Stimulated activated effector memory CD8-positive, alpha-beta T cell treated with anti-CD3 and anti-CD28 coated beads, Interleukin-12 subunit alpha, Interleukin-12 subunit beta, amount 100 ng/mL, for 72 hours (primary cell): Measurements from ENCODE around the gene ATP7A.
"Not testable (repeated sequence)": the region's sequence is repeated elsewhere in the genome, so short reads cannot be mapped to it uniquely, and the experiment has no call there.

Experiments
- ATAC-seq: fragments of 150-1000 bp; cut with Tn5 transposase; 2 replicates; pipeline ENCODE4 v1.10.0; 2021
- DNase-seq, 2 donors: peaks; one replicate each; pipeline ENCODE4 v3.0.0; 2021 to 2022; ENCODE audit warnings: low spot score in 2 of 2
- H3K27ac Mint-ChIP-seq: one replicate; pipeline ENCODE4 v1.8.0; 2022; ENCODE audit warnings: mild to moderate bottlenecking, mixed read lengths
- H3K36me3 Mint-ChIP-seq: one replicate; pipeline ENCODE4 v1.8.0; 2022; ENCODE audit warnings: mild to moderate bottlenecking, mixed read lengths
- H3K4me1 Mint-ChIP-seq: one replicate; pipeline ENCODE4 v1.8.0; 2022; ENCODE audit warnings: mixed read lengths
- H3K4me3 Mint-ChIP-seq: one replicate; pipeline ENCODE4 v1.8.0; 2022; ENCODE audit warnings: mild to moderate bottlenecking, mixed read lengths
- H3K9me3 Mint-ChIP-seq: one replicate; pipeline ENCODE4 v1.8.0; 2022; ENCODE audit warnings: mixed read lengths

The ATP7A gene

DNA sequence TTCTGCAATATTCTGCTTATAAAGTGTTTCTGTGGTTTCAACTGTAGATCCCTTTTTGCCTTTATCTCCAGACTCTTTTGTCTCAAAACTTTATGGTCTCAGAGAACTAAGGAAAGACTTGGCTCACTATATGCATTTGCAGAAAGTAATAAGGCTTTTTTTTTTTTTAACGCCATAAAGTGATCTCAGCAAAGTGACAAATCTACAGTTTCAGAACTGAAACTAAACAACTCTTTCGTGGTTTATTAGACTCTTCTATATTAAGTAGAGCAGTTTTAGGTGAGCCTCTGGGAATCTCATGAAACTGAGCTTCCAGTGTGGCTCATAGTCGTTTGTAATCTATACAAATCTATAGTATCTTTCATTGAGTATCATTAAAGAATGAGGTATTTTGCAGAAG, 15.3 kb downstream of the ATP7A start:
- H3K4me3 Mint-ChIP-seq, result no peak overlapping the region
- no peak for ATAC-seq
- H3K4me1 Mint-ChIP-seq, result peaks cover 9% of the 10 kb centered on the region
- H3K9me3 Mint-ChIP-seq, result no peaks in the 10 kb centered on the region
- H3K36me3 Mint-ChIP-seq, result no peaks in the 10 kb centered on the region
- no peak overlapping the region for H3K27ac Mint-ChIP-seq
- DNase-seq, result no peak

DNA sequence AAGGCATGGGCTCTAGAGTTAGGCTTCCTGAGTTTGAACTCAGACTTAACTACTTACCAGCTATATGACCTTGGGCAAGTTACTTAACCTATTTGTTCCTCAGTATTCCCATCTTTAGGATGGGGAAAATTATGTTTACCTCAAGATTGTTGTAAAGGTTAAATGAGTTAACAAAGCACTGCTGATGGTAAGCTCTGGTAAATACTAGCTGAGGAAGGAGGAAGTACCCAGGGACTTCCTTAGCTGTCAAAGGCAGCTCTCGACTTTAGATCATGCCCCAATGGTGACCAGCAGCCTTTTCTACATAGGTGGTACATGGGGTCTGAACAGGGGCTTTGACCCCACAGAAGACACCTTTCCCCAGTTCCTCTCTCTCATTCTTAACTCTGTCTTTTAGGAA, 20.1 kb downstream of the ATP7A start:
- DNase-seq (no peak), ATAC-seq (no peak)
- Mint-ChIP-seq H3K27ac (no peak overlapping the region), H3K4me1 (no peaks in the 10 kb centered on the region), H3K36me3 (no peaks in the 10 kb centered on the region), H3K4me3 (no peak overlapping the region), H3K9me3 (no peaks in the 10 kb centered on the region)

DNA sequence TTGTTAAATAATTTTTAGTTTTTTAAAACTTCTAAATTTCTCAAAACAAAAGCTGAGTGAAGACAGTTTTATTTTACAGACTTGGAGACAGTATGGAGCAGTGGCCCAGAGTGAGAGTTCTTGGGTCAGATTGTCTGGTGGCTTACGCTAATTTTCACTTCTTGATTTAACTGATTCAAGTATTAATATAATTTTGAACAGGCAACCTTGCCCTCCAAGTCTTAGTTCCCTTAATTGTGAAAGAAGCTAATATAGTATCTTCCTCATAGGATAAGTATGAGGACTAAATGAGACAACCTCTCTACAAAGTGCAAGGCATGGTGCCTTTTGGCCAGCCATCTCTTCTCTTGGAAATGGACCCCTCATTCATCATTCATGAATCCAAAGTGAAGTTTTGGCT, 25.4 kb downstream of the ATP7A start:
- Mint-ChIP-seq H3K4me3 (no peak overlapping the region), H3K4me1 (no peaks in the 10 kb centered on the region), H3K9me3 (no peaks in the 10 kb centered on the region), H3K27ac (no peak overlapping the region), H3K36me3 (no peaks in the 10 kb centered on the region)
- ATAC-seq (no peak), DNase-seq (no peak)

DNA sequence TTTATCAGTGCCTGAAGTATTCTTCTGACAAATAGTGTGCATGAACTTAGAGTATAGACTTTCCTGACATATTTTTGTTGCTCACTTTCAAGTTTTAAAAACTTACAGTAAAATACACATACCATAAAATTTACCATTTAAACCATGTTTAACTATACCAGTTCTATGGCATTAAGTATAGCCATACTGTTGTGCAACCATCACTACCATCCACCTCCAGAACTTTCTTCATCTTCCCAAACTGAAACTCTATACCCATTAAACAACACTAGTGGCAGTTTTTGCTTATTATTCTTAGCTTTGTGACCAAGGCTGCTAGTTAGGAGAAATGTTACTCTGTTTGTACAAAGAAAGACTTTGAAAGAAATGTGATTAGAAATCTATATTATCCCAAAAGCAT, 25.8 kb downstream of the ATP7A start:
- DNase-seq (no peak), ATAC-seq (no peak)
- Mint-ChIP-seq H3K9me3 (no peaks in the 10 kb centered on the region), H3K4me1 (no peaks in the 10 kb centered on the region), H3K27ac (no peak overlapping the region), H3K36me3 (no peaks in the 10 kb centered on the region), H3K4me3 (no peak overlapping the region)

DNA sequence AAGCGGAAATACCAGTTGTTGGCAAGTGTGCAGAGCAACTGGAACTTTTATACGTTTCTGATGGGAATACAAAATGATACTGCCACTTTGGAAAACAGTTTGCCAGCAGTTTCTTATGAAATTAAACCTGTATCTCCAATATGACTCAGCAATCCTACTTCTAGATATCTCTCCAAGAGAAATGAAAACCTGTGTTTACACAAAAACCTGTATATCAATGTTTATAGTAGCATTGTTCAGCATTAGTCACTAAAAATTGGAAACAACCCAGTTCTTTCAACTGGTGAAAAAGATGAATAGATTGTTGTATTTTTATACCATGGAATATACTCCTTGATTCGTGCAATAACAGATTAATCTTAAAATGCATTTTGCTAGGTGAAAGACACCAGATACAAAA, 26.8 kb downstream of the ATP7A start:
- Mint-ChIP-seq H3K27ac (no peak overlapping the region), H3K4me3 (no peak overlapping the region), H3K36me3 (no peaks in the 10 kb centered on the region), H3K9me3 (no peaks in the 10 kb centered on the region), H3K4me1 (no peaks in the 10 kb centered on the region)
- DNase-seq (no peak), ATAC-seq (no peak)

DNA sequence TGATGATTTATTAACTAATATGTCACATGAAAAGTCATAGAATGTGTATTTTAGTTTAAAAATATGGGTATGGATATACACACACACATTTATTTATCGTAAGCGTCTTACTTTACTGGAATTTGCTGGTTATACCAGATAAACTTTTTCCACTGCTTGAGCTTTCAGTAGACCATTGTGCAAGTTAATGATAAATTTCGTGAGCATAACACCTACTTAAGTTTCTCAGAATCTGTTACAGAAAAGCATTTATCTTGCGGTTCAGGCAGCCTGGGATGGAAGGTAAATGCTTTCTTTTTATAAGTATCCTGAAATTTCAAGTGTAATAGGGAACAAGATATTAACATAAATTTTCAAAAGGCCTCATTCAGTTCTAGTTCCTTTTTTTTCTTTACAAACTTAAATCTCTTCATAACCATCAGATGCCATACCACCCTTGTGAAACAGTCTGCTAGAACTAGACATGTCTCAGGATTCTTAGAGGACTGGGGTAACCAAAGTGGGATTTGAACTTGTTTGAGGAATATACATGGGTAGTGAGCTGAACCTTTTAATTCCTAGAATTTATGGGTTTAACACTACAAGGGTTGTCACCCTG, 27.7 kb downstream of the ATP7A start:
- DNase-seq, result no peak
- no peak overlapping the region for H3K27ac Mint-ChIP-seq

DNA sequence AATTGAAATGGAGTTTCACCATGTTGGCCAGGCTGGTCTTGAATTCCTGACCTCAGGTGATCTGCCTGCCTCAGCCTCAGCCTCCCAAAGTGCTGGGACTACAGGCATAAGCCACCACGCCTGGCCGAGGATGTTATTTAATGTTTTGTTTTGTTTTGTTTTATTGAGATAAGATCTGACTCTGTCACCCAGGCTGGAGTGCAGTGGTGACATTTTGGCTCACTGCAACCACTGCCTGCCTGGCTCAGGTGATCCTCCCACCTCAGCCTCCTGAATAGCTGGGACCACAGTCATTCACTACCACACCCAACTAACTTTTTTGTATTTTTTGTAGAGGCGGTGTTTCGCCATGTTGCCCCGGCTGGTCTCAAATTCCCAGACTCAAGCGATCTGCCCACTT, 34.5 kb downstream of the ATP7A start:
- ATAC-seq, DNase-seq, H3K4me1 Mint-ChIP-seq, H3K36me3 Mint-ChIP-seq, H3K27ac Mint-ChIP-seq, H3K4me3 Mint-ChIP-seq, H3K9me3 Mint-ChIP-seq: not testable (repeated sequence)

More for the DNA sequence above, 27.7 kb downstream of the ATP7A start:
- Mint-ChIP-seq H3K9me3 (no peaks in the 10 kb centered on the region), H3K4me3 (no peak overlapping the region), H3K4me1 (no peaks in the 10 kb centered on the region), H3K36me3 (no peaks in the 10 kb centered on the region)
- ATAC-seq, result no peak

DNA sequence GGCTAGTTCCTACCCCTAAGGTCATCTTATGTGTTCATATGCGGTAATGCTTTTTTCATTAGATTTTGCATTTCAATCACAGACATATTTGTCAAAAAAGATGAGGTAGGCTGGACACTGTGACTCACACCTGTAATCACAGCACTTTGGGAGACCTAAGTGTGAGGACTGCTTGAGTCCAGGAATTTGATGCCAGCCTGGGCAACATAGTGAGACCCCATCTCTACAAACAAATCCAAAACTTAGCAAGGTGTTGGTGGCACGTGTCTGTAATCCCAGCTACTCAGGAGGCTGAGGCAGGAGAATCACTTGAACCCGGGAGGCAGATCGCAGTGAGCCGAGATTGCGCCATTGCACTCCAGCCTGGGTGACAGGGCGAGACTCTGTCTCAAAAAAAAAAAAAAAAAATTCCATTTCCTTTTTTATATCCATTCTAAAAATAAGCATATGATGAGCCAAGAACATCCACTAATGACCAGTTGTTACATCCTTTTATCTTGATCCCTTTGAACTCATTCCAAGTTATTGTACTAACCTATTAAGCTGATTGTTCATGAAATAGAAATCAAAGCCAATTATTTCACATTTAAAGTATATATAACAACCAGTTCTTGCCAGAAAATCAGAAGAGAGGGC, 35.5 kb downstream of the ATP7A start:
- Mint-ChIP-seq H3K4me3 (no peak overlapping the region), H3K27ac (no peak overlapping the region), H3K36me3 (peaks cover 6% of the 10 kb centered on the region), H3K4me1 (no peaks in the 10 kb centered on the region), H3K9me3 (no peaks in the 10 kb centered on the region)
- DNase-seq (no peak), ATAC-seq (no peak)

DNA sequence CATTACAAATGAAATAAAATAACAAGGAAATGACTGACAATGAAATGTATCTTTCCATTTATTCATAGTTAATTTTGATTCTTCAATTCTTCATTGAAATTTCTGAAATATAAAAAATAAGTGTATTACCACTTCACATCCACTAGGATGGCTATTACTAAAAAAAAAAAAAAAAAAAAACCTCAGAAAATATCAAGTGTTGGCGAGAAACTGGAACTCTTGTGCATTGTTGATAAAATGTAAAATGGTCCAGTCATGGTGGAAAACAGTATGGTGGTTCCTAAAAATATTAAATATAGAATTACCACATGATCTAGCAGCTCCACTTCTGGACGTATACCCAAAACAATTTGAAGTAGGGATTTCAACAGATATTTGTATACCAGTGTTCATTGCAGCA, 36.1 kb downstream of the ATP7A start:
- H3K27ac Mint-ChIP-seq, result no peak overlapping the region
- peaks cover 6% of the 10 kb centered on the region for H3K36me3 Mint-ChIP-seq
- H3K4me1 Mint-ChIP-seq, result no peaks in the 10 kb centered on the region
- DNase-seq (no peak), ATAC-seq (no peak)
- H3K9me3 Mint-ChIP-seq, result no peaks in the 10 kb centered on the region
- H3K4me3 Mint-ChIP-seq, result no peak overlapping the region

DNA sequence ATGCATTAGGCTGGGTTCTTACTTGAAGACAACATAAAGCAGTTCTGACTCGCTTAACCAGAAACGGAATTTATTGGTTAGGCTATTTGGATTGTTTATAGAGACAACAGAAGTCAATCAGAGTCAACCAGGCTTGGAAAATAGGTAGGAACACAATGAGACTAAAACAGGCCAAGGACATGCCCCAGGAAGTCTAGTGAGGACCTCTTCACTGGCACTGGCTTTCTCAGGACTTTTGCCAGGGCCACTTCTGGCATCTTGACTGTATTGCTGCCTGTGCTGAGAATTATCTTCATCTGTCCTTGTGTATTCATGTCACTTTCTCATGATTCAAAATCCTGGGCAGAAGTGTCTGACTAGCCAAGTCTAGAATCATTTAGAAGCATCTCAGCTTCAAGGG, 39.3 kb downstream of the ATP7A start:
- DNase-seq, result no peak
- H3K27ac Mint-ChIP-seq, result no peak overlapping the region
- no peak overlapping the region for H3K4me3 Mint-ChIP-seq

DNA sequence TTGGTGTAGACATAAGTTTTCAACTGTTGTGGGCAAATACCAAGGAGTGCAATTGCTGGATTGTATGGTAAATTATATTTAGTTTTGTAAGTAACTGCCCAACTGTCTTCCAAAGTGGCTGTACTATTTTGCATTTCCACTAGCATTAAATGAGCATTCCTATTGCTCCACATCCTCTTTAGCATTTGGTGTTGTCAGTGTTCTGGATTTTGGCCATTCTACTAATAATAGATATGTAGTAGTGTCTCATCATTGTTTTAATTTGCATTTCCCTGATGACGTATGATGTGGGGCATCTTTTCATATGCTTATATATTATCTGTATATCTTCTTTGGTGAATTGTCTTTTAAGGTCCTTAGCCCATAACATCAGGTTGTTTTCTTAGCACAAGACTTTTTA, 41.7 kb downstream of the ATP7A start:
- Mint-ChIP-seq H3K27ac (no peak overlapping the region), H3K36me3 (peaks cover 2% of the 10 kb centered on the region), H3K4me1 (peaks cover 12% of the 10 kb centered on the region), H3K9me3 (peaks cover 3% of the 10 kb centered on the region), H3K4me3 (no peak overlapping the region)
- no peak for ATAC-seq
- no peak for DNase-seq

More for the DNA sequence above, 39.3 kb downstream of the ATP7A start:
- Mint-ChIP-seq H3K9me3 (no peaks in the 10 kb centered on the region), H3K36me3 (peaks cover 6% of the 10 kb centered on the region), H3K4me1 (no peaks in the 10 kb centered on the region)
- ATAC-seq, result no peak

DNA sequence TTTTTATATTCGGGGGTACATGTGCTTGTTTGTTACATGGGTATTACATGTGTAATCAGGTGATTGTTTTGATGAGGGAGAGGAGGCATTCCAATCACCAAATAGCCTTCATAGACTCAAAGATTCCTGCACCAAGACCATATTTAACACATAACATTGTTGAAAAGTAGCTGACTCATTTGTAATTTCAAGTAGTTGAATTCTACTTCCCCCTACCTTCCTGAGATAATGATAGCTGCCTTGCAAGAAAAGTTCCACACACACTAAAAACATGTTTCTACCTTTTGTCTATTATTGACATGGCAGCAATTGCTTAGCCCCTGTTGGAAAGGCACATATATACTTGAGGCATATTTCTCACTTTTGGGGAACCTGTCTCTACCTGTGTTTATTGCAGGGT, 42.8 kb downstream of the ATP7A start:
- Mint-ChIP-seq H3K4me3 (no peak overlapping the region), H3K36me3 (no peaks in the 10 kb centered on the region), H3K9me3 (peaks cover 3% of the 10 kb centered on the region), H3K27ac (no peak overlapping the region), H3K4me1 (peaks cover 23% of the 10 kb centered on the region)
- DNase-seq (no peak), ATAC-seq (no peak)

DNA sequence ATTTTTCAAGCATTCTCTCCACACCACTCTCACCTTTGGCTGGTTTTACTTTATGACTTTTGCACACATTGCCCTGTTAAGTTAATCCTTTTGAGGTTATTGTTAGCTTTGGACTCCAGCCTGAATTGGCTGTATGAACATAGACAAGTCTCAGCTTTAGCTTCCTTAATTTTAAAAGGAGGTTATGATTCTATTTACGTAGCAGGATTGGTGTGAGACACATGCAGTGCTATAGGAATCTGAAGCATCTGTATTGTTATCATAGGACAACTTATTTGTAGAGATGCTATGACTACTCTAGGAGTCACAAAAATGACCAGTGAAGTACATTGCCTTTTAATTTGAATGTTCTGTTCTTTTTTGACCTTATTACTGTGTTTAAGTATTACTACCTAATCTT, 43.2 kb downstream of the ATP7A start:
- Mint-ChIP-seq H3K4me3 (no peak overlapping the region), H3K36me3 (no peaks in the 10 kb centered on the region), H3K27ac (no peak overlapping the region), H3K9me3 (peaks cover 3% of the 10 kb centered on the region), H3K4me1 (peaks cover 24% of the 10 kb centered on the region)
- ATAC-seq (no peak), DNase-seq (no peak)

DNA sequence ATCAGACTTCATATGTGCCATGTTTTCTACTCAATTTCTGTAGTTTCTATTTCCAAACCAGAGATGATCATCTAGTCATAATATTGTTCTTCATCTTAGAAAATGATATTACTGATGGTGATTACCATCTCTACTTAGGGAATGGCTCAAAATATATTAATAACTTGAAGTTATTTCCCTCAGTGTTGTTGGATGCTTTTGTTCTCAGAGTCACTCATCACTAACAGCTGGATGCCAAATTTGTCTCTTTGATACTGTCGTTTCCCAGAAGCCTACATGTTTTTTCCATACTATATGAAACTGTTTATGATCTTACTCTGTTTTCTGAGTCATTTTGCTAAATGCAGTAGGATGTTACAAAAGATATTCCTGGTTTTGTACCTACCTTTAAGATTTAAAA, 50.1 kb downstream of the ATP7A start:
- peaks cover 44% of the 10 kb centered on the region for H3K4me1 Mint-ChIP-seq
- H3K36me3 Mint-ChIP-seq, result no peaks in the 10 kb centered on the region
- H3K9me3 Mint-ChIP-seq, result peaks cover 2% of the 10 kb centered on the region
- H3K27ac Mint-ChIP-seq, result peak overlapping the region; percentile 88
- ATAC-seq (peak; percentile 56), DNase-seq (no peak)
- H3K4me3 Mint-ChIP-seq, result peak overlapping the region; percentile 40

DNA sequence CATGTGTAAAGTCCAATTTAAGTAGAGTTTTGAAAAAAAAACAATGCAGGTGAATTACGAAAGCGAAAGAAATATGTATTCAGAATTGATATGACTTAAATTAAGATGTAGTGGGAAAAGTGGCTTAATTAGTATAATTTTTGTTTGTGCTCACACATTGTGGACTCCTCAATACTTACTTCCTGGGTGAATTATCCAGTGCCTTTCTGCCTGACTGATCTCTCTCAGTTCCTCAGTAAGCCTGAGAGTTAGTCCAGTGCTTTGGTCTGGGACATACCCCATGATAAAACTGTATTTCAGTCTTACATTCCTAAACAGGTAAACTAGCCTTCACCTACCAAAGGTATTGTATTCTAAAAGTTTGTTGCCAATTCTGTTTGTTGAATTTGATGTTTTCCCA, 50.6 kb downstream of the ATP7A start:
- Mint-ChIP-seq H3K4me3 (peak overlapping the region; percentile 40), H3K9me3 (no peaks in the 10 kb centered on the region), H3K27ac (peak overlapping the region; percentile 88), H3K4me1 (peaks cover 40% of the 10 kb centered on the region), H3K36me3 (no peaks in the 10 kb centered on the region)
- DNase-seq (no peak), ATAC-seq (peak; percentile 42)

DNA sequence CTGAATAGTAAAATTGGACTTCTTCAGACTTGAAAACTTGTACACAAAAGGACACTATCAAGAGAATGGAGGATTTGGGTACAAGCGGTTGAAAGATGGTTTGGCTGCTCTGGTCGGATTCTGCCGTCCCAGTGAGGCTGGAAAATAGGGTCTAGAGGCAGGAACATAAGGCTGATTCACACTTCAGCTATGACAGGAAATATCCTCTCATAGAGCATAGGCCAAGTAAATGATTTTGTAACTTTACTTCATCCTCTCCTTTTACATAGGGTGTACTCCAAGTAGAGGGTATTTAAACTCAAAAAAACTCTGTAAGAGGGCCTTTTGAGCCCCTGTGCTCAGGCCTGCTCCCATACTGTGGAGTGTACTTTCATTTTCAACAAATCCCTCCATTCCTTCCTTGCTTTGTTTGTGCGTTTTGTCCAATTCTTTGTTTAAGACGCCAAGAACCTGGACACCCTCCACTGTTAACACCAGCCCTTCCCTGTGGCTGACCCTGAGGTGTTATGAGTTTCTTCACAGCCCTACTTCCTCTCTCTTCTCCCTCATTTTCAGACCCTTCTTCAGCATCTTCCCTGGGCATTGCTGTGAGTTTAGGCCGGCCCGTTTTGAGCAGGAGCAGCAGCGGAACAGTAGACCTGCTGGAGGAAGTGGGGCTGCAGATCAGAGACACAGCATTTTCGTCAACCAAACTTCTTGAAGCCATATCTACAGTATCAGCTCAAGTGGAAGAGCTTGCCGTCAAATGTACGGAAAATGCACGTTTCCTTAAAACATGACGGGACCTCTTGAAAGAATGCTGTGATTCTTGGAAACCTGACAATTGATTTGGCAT, 51.8 kb downstream of the ATP7A start:
- ATAC-seq, result no peak
- no peaks in the 10 kb centered on the region for H3K9me3 Mint-ChIP-seq

More for the DNA sequence above, 51.8 kb downstream of the ATP7A start:
- DNase-seq, result no peak
- peak overlapping the region; percentile 62 for H3K4me3 Mint-ChIP-seq
- H3K4me1 Mint-ChIP-seq, result peaks cover 33% of the 10 kb centered on the region
- H3K36me3 Mint-ChIP-seq, result no peaks in the 10 kb centered on the region
- peak overlapping the region; percentile 88 for H3K27ac Mint-ChIP-seq
